Stimulated activated CD8-positive, alpha-beta memory T cell treated with anti-CD3 and anti-CD28 coated beads, Interleukin-7, amount 100 ng/mL, for 48 hours (primary cell): Measurements from ENCODE around the gene C10orf105.
A peak's percentile ranks its signal among the peaks of the same experiment; 100 is the strongest.

ENCODE experiments used
- DNase-seq, 2 donors: peaks; one replicate each; pipeline ENCODE4 v3.0.0-alpha.2; 2020; ENCODE audit warnings: low read depth in 1 of 2; ENCODE audit errors: extremely low read depth in 1 of 2

The C10orf105 gene

GRCh38 chr10:71751515-71752224, 32.1 kb upstream of the C10orf105 start:
- DNase-seq = no peak

DNA sequence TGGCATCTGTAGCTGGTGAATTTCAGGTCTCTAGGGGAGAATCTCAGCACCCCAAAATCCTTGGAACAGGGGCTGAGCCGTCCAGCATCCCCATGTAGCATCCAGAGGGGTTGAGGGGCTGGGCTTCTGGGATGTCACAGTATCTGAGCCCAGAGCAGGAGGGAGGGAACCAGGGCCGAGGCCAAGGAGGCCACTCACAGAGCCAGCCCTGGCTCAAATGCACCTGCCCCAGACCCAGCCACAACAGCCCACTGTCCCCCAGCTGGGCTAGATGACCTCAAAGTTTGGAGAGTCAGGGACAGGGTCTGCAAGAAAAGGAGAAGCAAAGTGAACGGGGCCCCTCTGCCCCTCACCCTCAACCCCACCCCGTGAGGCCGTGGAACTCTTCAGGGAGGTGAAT, 31.4 kb upstream of the C10orf105 start:
- no peak for DNase-seq

DNA sequence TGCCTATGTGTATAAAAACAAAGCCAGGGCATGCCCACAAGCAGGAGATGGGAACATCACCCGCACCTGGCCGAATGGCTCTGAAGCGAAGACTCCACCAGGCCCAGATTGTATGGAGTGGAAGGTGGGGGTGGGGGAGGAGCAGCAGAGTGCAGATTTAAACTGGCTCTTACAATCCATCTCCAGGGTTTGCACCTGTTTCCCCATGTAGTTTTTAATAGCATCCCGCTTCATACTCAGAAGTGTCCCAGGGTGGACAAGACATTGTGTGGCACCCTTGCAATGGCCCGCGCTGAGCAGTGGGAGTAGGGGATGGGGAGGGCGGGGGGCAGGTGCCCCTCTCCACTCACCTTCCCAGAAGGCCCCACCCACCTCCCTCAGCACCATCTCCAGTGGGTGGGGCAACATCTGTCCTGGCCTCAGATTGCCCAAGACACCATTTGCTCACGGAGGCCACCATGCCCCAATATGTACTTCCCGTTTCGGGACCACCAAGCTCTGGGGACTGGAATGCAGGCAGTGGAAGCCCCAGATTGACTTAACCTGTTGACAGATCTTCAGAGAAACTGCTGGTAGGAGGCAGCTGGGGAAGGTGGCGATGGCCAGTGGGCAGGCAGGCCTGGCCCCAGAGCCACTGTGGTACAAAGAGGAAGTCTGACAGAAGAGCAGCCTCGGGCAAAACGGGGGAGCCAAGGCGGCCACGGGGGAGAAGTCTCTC, 30.7 kb upstream of the C10orf105 start:
- no peak for DNase-seq

GRCh38 chr10:71749396-71749795, 29.8 kb upstream of the C10orf105 start:
- DNase-seq = no peak

DNA sequence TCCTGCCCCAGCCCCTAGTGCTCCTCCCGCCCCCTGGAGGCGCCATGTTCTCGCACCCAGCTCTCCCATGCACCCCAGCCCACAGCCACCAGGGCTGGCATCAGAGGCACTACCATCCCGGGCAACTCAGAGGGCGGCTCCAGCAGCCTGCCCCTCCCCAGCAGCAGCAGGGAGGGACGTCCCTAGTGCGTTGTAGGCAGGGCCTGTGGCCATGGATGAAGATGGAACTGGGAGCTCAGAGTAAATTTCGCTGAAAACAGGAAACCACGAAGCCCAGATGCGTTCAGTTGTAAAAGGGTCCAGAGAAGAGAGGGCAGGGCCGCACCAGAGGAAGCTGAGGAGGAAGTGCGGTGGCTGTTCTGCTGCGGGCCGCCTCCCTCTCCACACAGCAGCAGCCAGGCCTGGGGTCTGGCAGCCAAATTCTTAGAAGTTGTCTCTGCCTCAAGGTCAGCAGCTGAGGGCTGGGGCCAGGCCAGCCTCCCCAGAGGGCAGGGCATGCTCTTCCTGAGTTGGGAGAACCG, 29.2 kb upstream of the C10orf105 start:
- DNase-seq = peak; percentile 67 to 77

GRCh38 chr10:71747551-71748523, 28.3 kb upstream of the C10orf105 start:
- DNase-seq = no peak

- DNase-seq = no peak
Observed at GRCh38 chr10:71747039-71747531, 27.5 kb upstream of the C10orf105 start.

GRCh38 chr10:71746344-71747037, 26.9 kb upstream of the C10orf105 start:
- DNase-seq = no peak

DNA sequence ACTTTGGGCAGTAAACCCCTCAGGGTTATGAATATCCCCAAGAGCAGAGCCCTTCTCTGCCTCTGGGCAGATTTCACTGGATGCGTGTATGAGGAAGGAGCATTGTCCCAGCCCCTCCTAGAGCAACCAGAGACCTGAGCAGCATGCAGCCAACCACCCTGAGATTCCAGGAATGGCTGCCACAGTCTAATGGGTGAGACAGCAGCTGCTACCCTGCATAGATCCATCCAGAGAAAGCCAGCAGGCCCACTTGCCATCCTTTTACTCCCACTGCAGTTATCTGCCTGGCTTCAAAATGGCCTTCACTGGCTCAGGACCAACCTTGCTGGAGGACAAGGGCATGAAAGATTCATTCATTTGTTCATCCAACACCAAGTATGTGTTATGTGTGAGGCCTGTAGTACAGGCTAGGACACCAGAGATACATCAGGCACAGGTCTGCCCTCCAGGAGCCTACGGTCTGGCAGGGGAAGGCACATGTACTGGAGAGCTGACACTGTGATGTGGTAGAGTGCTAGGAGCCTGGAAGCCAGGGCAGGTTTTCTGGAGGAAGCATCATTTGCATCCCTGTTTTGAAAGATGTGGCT, 26.2 kb upstream of the C10orf105 start:
- DNase-seq = no peak

DNA sequence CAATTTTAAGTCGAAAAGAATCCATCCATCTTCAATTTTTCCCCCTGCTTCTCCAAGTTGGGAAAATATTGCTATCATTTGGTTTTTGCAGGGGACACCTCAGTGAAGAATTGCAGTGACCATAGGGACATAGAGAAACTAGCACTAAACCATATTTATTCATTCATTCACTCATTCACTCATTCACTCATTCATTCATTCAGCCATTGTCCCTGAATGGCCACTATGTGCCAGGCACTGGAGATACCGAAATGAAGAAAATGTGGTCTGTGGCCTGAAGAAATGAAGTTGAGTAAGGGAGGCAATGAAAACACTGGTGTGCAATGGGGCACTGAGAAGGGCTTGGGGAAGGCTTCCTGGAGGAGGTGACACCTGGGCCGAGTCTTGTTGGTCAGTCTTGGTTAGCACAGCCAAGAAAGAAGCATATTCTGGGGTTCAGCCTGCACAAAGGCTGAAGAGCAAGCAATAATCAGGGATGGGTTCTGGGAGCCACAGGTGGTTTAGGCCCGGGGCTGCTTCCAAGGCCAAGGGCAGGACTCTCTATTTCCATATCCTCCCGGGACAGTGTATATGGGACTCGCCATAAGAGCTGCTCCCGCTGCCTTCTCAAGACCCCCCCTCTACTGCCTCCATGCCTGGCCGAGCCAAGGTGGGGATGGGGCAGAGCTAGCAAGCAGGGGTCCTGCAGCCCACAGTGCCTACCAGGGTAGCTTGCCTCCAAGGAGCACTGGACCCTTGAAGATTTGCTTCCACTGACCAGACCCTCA, 25.5 kb upstream of the C10orf105 start:
- no peak for DNase-seq

DNA sequence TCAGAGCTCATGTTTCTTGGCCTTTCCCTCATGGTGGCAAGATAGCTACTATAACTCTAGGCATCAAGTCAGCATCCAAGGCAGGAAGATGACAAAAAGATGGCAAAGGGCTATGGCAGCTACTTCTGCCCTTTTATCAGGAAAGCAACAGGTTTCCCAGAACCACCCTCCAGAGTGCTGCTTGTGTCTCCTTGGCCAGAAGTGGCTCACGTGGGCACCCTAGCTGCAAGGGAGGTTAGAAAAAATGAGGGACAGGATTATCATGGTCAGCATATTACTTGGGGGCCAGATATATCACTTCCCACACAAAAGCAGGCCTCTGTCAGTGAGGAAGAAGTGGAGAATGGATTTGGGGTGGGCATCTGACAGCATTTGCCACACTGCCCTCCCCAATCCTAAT, 24.3 kb upstream of the C10orf105 start:
- no peak for DNase-seq

- DNase-seq = no peak
Observed at GRCh38 chr10:71743089-71743838, 23.7 kb upstream of the C10orf105 start.

GRCh38 chr10:71742301-71743088, 22.9 kb upstream of the C10orf105 start:
- DNase-seq = no peak

DNA sequence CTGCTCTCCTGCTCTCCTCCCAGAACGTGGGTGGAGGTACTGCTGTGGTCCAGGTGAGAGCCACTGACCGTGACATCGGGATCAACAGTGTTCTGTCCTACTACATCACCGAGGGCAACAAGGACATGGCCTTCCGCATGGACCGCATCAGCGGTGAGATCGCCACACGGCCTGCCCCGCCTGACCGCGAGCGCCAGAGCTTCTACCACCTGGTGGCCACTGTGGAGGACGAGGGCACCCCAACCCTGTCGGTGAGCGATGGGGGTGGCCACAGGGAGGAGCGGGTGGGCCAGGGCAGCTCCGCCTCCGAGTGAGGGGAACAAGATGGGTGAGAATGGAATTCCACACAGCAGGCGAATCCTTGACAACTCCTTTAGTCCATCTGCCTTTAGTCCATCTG, 22.1 kb upstream of the C10orf105 start:
- no peak for DNase-seq

DNA sequence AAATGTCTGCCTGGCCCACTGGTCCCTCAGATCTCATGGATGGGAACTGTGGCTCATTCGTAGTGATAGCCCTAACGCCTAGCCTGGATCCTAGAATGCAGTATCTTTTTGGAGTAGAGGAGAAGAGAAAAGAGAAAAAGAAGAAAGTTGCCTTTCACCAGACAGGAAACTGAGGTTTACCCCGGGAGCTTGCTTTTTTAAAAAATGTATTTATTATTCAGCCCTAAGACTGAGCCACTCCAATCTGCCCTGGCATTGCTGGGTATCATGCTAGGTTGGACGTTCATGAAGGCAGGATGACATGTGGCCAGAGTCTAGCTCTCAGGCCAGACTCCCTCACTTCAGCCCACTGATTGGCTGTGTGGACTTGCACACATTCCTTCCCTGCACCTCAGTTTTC, 21.5 kb upstream of the C10orf105 start:
- no peak for DNase-seq

DNA sequence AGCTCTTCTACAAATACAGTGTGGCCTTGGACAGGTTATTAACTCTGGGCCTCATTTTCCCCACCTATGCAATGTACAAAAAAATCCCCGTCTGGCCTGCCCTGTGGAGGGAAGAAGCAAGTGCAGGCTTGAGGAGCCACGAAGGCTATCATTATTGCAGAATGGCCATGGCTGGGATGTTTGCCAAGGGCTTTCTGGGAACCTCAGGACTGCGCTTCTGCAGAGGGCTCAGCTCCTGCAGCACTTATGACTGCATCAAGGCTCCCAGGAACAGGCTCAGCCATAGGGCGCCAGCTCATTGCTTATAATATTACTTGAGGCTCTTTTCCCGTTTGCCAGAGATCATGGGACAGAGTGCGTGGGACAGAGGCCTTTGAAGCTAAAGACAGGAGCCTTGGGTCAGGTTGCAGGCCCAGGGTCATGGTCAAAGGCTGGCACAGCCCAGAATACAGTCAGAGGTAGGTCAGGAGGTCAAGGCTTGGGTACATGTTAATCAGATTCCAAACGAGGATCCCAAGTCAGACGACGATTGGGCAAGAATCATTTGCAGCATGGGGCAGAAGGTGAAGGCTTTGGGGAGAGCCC, 20.6 kb upstream of the C10orf105 start:
- no peak for DNase-seq

GRCh38 chr10:71739358-71739900, 19.9 kb upstream of the C10orf105 start:
- no peak for DNase-seq
